Germinal center (tissue), 1 donor: ENCODE results near the gene ACBD4.

Experiments used
- DNase-seq: peaks from one replicate; pipeline ENCODE4 v3.0.0; 2012; ENCODE audit warnings: mixed read lengths, low spot score

The ACBD4 gene

DNA sequence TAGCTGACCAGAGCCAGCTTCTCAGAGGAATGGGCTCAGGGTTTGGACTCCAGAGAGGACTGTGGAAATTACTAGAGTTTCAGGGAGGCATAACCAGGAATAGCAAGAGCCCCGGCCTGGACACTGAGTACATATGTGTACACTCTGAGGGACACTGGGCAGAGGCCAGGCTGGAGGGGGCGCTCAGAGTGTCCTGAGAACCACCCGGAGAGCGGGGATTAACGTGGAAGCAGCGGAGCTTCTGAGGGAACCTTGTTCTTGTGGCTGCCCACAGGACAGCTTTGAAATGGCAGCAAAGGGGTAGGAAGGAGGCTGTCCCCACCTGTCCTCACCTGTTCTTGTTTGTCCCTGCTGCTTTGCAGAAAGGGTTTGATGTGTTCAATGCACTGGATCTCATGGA, 31.0 kb upstream of the ACBD4 start:
- no peak for DNase-seq

GRCh38 chr17:45104907-45105624, 30.4 kb upstream of the ACBD4 start:
- no peak for DNase-seq

DNA sequence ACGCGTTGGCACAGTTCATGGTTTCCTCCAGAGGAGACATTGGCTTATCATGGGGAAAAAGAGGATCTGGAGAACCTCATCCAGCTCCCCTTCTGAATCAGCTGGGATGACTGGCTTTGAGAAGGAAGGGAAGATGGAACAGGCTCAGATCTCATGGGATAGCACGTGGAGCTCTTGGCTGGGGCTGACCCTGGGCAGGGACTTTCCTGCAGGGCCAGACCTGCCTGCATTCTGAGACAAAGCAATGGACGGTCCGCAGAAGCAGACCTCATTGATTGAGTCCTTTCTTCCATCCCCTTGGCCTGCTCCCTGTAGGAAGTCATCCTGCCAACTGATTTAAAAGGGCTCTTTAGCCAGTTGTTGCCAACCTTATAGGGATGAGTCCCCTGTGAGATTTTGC, 29.4 kb upstream of the ACBD4 start:
- no peak for DNase-seq

GRCh38 chr17:45106582-45106981, 28.9 kb upstream of the ACBD4 start:
- no peak for DNase-seq

- DNase-seq, result no peak
Measured at GRCh38 chr17:45107293-45108010, 28.0 kb upstream of the ACBD4 start.

- DNase-seq, result no peak
Measured at GRCh38 chr17:45108051-45108450, 27.4 kb upstream of the ACBD4 start.

DNA sequence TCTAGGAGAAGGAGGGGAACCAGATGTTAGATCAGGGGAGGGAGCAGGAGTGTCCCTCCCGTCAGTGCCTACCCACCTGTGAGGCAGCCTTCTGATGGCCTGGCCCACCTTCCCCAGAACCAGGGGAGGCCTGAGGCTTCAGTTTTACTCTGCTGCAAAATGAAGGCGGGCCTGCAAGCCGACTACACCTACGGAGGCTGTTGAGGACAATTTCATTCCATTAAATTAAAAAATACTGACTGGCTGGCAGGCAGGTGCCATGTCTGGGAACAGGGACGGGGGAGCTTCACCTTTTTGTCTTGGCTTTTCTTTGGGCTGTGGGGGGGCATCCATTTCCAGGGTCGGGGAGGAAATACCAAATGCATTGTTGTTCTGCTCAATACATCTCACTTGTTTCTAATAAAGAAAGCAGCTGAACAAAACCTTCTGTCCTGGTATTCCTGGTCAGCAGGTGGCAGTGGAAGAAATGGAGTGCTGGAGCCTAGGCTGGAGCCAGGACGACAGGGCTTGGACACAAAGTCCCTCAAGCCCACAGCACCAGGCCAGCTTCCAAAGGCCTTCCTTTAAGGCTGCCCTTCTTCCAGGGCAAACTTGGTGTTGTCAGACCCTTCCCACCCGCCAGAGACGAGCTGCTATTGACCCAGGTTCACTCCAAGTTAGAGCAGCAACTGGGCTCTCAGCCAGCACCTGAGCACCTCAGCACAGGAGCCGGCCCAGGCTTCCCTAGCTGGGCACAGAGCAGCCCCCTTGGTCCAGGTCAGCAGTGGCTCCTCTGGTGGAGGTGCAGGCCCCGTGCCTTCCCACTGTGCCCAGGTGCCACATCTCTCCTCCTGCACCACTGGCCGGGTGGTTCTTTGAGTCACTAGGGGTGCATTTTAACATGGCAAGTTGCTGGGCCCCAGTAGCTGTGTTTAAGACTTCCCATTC, 26.6 kb upstream of the ACBD4 start:
- no peak for DNase-seq

GRCh38 chr17:45110676-45111611, 24.5 kb upstream of the ACBD4 start:
- no peak for DNase-seq

DNA sequence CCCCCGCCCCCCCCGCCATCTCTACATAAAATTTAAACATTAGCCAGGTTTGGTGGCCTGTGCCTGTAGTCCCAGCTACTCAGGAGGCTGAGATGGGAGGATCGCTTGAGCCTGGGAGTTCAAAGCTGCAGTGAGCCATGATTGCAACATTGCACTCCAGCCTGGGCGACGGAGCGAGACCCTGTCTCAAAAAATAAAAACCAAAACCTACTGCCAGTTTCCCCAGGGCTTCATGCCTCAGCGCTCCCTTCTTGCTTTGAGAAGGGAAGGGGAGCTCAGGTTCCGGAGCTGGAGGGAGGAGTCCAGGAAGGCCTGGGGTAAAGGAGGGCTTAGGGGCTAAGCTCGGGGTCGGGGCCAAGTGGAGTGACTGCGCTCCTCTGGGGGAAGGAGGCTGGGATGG, 23.6 kb upstream of the ACBD4 start:
- DNase-seq, result no peak

- DNase-seq, result no peak
Measured at GRCh38 chr17:45112559-45113423, 22.7 kb upstream of the ACBD4 start.

DNA sequence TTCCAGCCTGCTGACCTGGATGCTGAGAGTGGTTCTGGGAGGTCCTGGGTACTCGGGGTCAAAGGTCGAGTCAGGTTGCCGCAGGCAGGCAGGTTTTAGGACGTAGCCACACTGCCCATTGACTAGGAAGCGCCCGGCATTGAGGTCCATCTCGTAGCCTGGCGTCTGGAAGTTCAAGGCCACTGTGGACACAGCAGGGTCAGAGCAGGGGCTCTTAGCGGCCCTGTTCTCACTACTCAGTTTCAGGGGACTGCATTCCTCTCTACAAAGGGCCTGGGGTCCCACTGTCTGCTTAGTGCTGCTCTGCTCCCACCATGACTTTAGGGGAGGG, 22.1 kb upstream of the ACBD4 start:
- no peak for DNase-seq

DNA sequence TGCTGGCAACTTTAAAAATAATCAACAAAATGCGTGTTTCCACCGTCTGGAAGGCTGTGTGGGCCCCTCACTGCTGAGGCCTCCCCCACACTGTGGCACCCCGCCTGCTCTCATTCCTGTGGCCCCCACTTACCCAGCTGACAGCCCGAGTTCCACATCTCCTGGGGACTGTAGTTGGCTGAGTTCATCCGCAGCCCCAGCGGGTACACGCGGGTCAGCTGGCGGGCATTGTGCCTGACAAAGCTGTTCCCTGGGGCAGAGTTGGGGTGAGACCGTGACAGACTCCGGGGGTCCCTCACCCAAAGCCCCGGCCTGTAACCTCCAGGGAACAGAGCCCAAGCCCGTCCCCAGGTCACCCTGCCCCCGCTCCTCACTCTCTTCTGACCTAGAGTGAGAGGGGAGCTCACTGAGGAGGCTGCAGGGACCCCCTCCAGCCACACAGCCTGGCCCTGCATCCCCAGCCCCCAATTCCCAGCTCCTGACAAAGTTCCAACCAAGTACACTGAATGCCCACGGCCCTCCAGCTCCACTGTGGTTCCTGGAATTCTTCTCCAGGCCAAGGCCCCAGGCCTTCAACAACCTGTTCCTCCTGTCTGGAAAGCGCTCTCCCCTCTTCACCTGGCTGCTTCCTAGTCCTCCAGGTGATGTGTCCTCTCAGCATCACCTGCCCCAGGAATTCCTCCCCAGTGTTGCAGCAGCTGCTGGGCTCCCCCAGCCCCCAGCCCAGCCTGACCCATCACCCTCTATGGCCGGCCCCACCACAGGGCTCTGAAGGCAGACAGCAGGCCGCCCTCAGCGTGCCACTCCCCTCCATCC, 21.2 kb upstream of the ACBD4 start:
- DNase-seq, result no peak

GRCh38 chr17:45115015-45115625, 20.4 kb upstream of the ACBD4 start:
- DNase-seq, result no peak

DNA sequence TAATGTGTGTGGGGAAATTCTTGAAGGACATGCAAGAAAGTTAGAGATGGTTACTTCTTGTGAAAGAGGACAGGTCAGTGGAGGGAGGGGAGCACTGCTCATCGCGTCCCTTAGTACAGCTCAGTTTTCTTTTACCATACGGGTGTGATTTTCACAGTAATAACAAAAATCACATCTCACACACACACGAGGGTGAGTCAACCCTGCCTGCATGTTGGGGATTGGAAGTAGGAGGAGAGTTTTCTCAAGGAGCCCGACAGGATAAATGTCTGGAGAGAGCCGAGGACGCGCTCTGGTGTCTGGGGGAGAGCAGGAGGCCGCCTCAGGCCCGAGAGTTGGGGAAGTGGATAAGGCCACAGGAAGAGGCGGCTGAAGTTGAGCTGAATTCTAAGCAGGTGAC, 19.6 kb upstream of the ACBD4 start:
- DNase-seq, result no peak

DNA sequence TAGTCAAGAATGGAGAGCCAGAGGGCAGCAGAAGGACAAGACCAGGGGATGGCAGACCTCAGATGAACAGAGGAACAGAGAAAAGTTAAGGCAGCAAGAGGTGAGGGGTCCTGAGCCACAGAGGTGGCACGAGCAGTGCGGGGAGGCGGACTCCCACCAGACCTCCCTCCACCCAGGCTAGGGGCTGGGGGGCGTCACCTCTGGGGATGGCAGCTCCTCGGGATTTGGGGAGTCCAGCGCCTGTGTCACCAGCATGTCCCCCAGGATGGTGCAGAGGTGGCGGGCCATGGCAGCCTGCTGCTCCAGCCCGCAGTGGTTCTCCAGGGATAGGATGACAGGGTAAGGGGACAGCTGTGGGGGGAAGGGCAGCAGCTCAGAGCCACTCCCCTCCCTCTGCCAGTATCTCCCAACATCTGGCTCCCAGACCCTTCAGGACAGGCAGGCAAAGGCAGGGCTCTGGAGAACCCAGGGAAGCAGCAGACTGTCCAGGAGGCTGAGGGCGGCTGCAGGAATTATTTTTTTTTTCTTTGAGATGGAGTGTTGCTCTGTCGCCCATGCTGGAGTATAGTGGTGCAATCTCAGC, 19.0 kb upstream of the ACBD4 start:
- no peak for DNase-seq

DNA sequence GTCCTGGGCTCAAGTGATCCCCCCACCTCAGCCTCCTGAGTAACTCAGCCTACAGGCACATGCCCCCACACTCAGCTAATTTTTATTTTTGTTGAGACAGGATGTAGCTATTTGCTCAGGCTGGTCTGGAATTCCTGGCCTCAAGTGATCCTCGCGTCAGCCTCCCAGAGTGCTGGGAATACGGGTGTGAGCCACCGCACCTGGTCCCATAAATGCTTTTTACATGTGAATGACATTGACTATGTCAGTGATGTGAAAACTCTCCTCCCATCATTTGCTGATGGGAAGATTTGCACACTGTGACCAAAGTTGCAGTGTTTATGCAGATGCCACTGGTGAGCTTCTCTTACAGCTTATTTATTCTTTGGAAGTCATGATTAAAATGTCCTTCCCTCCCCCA, 18.2 kb upstream of the ACBD4 start:
- DNase-seq, result no peak

DNA sequence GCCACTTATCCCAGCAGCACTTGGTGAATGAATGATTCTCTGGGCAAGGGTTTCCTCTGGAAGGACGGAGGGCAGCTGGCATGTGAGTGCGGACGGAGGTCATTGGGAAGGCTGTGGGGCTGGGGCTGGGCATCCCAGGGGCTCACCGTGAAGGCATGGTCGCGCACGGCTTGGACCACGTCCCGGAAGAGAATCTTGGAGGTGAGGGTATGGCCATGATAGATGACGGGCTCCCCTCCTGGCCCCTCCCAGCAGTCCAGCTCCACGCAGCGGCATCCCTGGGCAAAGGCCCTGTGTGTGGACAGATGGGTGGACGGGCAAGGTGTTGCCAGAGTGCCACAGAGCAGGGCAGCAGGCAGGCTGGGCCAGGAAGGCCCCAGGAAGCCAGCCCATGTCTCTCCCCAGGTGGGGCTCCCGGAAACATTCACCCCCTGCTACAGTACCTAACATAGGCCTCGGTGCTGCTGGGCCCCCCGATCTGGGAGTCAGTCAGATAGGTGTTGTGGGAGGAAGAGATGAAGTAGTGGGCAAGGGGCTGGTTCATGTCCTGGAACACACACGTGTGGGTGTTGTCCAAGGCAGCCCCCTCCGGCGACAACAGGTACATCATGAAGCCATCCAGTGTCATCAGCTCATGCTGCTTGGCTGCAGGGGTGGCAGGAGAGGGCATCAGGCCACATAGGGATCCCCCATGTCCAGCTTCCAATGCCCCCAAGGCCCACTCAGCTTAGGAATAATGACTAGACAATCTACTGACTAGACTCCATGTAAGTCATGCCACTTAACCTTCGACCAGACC, 17.4 kb upstream of the ACBD4 start:
- DNase-seq, result no peak

DNA sequence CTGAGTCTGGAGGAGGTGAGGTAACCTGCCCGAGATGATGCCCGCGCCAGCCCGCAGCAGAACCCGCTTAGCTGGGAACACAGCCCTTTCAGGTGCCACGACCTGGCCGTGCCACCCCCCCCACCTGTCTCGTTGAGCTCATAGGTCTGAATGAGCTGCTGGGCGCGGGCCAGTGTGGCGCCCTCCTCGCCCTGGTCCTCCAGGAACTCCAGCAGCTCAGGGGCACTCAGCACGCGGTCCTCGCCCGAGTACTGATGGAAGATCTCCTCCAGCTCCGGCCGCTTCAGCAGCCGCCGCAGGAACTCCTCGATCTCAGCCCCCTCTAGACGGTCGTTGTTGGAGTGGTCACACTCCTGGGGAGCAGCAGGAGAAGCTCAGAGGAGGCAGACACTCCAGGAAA, 16.8 kb upstream of the ACBD4 start:
- DNase-seq, result no peak
